ENCODE measurements around the gene DCAF7. TPM values are rescaled to one million over a fixed set of nuclear protein-coding genes. Genes with fewer than 3 reads are reported as not detected.

DCAF7 gene
- total RNA-seq, 1 donor from 2014 or later: 34.1 TPM

DNA sequence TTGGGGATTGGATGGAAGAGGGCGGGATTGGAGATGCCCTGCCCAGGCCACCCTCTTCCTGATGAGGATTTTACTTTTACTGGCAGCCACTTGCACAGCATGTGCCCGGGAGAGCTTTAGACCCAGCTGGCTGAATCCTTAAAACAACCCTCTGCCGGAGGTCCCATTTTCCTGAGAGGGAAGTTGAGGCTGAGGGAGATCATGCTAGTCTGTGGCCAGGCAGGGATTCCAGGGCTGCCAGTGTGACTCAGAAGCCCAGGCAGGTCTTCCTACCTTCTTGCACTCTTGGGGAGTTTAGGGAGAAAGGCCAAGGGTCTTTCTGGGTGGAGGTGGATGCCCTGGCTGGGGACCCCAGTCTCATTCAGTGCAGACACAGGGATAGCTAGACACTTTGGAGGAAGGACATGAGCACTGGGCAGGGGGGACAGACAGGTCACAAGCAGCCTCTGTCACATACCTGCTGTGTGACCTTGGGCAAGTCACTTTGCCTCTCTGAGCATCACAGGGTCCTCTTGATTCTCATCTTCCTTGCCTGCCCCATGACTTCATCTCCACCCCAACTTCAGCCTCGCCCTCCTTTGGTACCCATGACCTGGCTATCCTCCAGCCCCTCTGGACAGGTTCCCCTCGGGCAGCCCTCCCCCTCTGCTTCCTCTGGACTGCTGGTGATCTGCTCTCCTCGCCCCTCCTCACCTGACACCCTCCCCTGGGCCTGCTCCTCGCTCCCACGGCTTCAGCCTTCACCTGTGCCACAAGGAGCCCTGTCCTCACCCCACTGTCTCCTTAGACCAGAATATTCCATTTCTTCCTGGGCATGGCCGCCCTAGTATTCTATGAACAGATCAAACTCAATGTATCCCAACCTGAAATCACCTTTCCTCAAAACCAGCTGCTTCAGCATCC is 11.3 kb upstream of the DCAF7 start:
- TF ChIP-seq, protein P1, sequence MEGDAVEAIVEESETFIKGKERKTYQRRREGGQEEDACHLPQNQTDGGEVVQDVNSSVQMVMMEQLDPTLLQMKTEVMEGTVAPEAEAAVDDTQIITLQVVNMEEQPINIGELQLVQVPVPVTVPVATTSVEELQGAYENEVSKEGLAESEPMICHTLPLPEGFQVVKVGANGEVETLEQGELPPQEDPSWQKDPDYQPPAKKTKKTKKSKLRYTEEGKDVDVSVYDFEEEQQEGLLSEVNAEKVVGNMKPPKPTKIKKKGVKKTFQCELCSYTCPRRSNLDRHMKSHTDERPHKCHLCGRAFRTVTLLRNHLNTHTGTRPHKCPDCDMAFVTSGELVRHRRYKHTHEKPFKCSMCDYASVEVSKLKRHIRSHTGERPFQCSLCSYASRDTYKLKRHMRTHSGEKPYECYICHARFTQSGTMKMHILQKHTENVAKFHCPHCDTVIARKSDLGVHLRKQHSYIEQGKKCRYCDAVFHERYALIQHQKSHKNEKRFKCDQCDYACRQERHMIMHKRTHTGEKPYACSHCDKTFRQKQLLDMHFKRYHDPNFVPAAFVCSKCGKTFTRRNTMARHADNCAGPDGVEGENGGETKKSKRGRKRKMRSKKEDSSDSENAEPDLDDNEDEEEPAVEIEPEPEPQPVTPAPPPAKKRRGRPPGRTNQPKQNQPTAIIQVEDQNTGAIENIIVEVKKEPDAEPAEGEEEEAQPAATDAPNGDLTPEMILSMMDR (IDR thresholded peaks at IDR 0.05): no peak
- TF ChIP-seq POLR2AphosphoS5 (IDR thresholded peaks at IDR 0.05; ENCODE audit: insufficient read depth in 1 of 2, low read depth in 1 of 2) (no peak), POLR2A (IDR thresholded peaks at IDR 0.05) (no peak)
- Histone ChIP-seq H3K27ac (no peak overlapping the region), H3K4me3 (no peak overlapping the region), H3K27me3 (peaks cover 6% of the 10 kb centered on the region), H3K36me3 (no peaks in the 10 kb centered on the region), H3K4me1 (peaks cover 11% of the 10 kb centered on the region), H3K9me3 (no peaks in the 10 kb centered on the region)
- DNase-seq (ENCODE audit: extremely low spot score in 2 of 2): no peak
- intact Hi-C loops (cut with DNase I): loop anchor here (10.0 kb wide), 1 partner anchor 56 kb away; no protein-coding TSS in a partner anchor

DNA sequence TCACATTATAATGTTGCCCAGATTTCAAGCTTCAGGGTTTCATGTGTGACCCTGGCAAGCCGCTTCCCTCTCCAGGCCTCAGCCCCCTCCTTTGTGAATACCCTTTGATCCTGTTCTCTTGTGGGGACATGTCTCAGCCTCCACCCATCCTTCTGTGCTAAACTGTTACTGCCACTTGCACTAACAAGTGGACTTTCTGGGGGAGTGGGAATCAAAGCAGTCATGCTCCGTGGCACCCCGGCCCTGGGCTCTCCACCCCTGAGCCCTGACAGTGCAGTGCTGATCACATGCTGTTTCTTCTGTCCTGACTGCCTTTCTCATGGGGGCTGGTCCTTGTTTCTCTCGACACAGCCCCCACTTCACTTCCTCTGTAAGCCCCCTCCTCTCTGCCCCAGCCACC is 9.7 kb upstream of the DCAF7 start:
- H3K4me1 ChIP-seq: peaks cover 11% of the 10 kb centered on the region
- peaks cover 6% of the 10 kb centered on the region for H3K27me3 ChIP-seq
- TF ChIP-seq, protein P1 (IDR thresholded peaks at IDR 0.05): no peak
- TF ChIP-seq POLR2AphosphoS5 (IDR thresholded peaks at IDR 0.05; ENCODE audit: insufficient read depth in 1 of 2, low read depth in 1 of 2): no peak
- TF ChIP-seq POLR2A (IDR thresholded peaks at IDR 0.05): no peak
- H3K27ac ChIP-seq: no peak overlapping the region
- no peaks in the 10 kb centered on the region for H3K9me3 ChIP-seq
- no peaks in the 10 kb centered on the region for H3K36me3 ChIP-seq
- DNase-seq (ENCODE audit: extremely low spot score in 2 of 2): no peak
- no peak overlapping the region for H3K4me3 ChIP-seq
- intact Hi-C loops (cut with DNase I): loop anchor here (10.0 kb wide), 1 partner anchor 96 kb away; the partner anchor contains the start of gene CYB561

DNA sequence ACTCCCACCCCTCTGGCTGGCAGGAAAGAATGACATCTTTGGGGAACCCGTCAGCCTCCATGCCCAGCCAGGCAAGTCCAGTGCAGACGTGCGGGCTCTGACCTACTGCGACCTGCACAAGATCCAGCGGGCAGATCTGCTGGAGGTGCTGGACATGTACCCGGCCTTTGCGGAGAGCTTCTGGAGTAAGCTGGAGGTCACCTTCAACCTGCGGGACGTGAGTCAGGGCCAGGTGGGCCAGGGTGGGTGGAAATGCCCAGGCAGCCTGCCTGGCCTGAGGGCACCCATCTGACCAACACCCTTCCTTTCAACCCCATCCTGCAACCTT is 8.1 kb upstream of the DCAF7 start:
- Histone ChIP-seq H3K27ac (no peak overlapping the region), H3K4me3 (no peak overlapping the region), H3K4me1 (peaks cover 11% of the 10 kb centered on the region), H3K36me3 (no peaks in the 10 kb centered on the region), H3K9me3 (no peaks in the 10 kb centered on the region), H3K27me3 (peaks cover 6% of the 10 kb centered on the region)
- DNase-seq (ENCODE audit: extremely low spot score in 2 of 2): no peak
- intact Hi-C loops (cut with DNase I): loop anchor here (10.0 kb wide), 1 partner anchor 97 kb away; the partner anchor contains the start of gene CYB561
- TF ChIP-seq, protein P1 (IDR thresholded peaks at IDR 0.05): no peak
- no peak for TF ChIP-seq POLR2A (IDR thresholded peaks at IDR 0.05)
- no peak for TF ChIP-seq POLR2AphosphoS5 (IDR thresholded peaks at IDR 0.05; ENCODE audit: insufficient read depth in 1 of 2, low read depth in 1 of 2)

DNA sequence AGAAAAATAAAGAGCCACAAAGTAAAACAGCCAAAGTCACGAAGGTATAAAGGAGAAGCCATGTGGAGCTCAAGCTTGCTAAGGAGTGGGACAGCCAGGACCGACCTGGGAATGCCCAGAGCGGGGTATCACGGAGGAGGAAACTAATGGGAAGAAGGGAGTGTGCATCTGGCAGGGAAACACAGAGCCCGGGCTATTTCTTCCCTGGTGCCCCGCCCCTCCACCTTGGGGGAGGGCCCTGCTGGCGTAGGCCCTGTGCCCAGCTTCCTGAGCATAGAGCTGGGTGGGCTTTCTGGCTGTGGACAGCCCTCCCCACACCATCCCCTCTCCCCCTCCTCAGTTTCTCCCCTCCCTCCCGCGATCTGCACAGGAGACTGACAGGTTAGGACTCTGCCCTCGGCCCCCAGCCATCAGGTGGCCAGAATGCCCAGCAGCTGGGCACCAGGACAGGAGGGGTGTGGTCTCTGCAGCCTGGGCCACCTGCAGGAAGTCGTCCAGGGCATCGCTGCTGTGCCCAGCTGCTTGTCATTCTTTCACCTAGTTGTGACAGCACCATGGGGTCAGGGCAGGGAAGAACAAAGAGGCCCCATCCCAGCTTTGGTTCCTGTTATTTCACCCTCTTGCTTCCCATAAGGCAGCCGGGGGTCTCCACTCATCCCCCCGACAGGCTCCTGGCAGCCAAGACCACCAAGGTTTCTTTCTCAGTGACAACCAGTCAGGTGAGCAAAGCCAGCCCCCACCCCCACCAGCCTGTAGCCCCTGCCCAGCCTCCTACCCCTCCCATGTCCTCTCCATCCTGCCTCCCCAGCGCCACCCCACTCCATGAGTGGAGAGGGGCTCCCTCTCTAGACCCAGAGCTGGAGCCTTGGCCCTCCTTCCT is 7.1 kb upstream of the DCAF7 start:
- H3K4me1 ChIP-seq: peaks cover 7% of the 10 kb centered on the region
- H3K27ac ChIP-seq: no peak overlapping the region
- peaks cover 2% of the 10 kb centered on the region for H3K27me3 ChIP-seq
- no peaks in the 10 kb centered on the region for H3K9me3 ChIP-seq
- H3K4me3 ChIP-seq: no peak overlapping the region
- intact Hi-C loops (cut with DNase I): loop anchor here (10.0 kb wide), 1 partner anchor 98 kb away; the partner anchor contains the start of gene CYB561
- no peak for DNase-seq (ENCODE audit: extremely low spot score in 2 of 2)
- H3K36me3 ChIP-seq: no peaks in the 10 kb centered on the region
- TF ChIP-seq, protein P1 (IDR thresholded peaks at IDR 0.05): no peak
